Measurements from ENCODE around the gene TSPAN7.

The TSPAN7 gene

DNA sequence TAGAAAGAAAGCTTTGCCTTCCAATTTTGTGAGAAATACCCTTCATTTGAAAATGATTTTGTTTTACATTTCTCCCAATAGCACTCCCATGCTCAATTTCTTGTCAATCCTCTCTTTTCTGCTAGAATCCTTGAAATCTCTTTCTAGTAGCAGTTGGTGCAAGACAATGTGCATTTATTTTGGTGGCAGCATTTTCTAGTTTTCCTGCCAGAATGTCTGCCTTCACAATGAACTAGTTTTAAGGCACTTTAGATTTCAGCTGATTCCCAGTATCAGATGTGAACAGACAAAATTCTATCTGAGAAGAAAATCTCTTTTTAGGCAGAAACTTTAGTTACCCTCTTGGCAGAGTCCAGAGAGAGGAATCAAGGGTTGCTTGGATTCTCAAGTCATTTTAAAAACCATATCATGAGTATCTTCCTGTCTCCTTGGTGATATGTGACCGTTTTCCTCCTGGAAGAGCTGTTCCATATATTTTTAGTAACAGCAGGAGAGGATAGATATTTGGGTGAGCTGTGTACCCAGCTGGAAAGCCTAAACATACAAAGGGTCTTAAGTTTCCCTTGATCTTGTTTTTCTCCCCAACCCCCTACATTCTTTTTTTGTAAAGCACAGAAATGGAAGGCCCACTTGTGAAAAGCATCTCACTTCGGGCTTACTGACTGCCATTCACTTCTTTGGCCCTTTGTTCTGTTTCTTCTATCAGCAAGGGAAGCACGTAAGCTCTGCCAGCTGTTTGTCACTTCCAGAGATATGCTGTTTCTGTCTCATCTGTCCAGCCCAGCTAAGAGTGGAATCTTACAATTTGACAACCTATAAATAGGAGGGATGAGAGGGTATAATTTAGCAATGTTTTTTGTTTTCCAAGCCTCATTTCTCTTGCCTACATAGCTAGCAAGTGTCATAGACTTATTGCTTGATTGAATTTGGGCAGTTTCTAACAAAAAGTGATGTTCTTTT is 38.7 kb downstream of the TSPAN7 start:
- TF ChIP-seq, protein P1, sequence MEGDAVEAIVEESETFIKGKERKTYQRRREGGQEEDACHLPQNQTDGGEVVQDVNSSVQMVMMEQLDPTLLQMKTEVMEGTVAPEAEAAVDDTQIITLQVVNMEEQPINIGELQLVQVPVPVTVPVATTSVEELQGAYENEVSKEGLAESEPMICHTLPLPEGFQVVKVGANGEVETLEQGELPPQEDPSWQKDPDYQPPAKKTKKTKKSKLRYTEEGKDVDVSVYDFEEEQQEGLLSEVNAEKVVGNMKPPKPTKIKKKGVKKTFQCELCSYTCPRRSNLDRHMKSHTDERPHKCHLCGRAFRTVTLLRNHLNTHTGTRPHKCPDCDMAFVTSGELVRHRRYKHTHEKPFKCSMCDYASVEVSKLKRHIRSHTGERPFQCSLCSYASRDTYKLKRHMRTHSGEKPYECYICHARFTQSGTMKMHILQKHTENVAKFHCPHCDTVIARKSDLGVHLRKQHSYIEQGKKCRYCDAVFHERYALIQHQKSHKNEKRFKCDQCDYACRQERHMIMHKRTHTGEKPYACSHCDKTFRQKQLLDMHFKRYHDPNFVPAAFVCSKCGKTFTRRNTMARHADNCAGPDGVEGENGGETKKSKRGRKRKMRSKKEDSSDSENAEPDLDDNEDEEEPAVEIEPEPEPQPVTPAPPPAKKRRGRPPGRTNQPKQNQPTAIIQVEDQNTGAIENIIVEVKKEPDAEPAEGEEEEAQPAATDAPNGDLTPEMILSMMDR (IDR thresholded peaks at IDR 0.05; ENCODE audit: low read depth, low read length): no peak
- no peak overlapping the region for H3K4me3 ChIP-seq (ENCODE audit: low read depth, low read length)
- in situ Hi-C loops (cut with HindIII; ENCODE audit: low sequenced_read_pairs): no loop called here
- DNase-seq (ENCODE audit: low read depth, low spot score): no peak

DNA sequence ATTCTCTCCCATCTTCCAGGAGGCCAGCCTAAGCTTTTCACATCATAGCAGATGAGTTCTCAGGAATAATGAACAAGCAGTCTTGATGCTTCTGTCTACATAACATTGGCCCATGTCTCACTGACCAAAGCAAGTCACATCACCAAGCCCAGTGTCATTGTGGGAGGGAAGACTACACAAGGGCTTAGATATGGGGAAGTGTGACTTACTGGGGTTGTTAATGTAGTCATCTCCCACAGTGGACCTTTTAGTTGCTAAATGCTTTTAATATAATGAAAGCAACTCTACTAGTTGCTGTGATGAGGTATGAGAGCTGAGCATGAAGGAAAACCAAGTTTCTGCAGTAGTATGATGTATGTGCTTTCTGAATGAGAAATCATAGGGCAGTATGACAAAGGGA is 40.5 kb downstream of the TSPAN7 start:
- TF ChIP-seq, protein P1 (IDR thresholded peaks at IDR 0.05; ENCODE audit: low read depth, low read length): no peak
- H3K4me3 ChIP-seq (ENCODE audit: low read depth, low read length): no peak overlapping the region
- DNase-seq (ENCODE audit: low read depth, low spot score): no peak
- in situ Hi-C loops (cut with HindIII; ENCODE audit: low sequenced_read_pairs): no loop called here

DNA sequence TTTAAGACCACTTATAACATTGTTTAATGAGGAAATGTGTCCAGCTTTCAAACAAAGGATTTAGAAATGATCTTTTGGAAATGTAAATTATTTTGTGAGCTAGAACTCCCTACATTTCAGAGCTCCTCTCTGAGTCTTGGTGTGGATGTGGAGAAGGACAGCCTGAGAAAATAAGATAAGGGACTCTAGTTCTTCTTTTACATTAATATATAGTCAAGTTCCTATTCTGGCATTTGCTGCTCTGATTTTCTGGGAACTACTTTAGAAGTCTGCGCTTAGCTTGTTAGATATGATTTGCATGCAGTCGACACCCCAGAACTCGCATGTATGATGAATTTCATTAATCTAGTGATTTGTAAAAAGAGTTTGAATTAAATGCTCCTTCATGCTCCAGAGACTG is 45.5 kb downstream of the TSPAN7 start:
- in situ Hi-C loops (cut with HindIII; ENCODE audit: low sequenced_read_pairs): no loop called here
- TF ChIP-seq, protein P1 (IDR thresholded peaks at IDR 0.05; ENCODE audit: low read depth, low read length): no peak
- no peak overlapping the region for H3K4me3 ChIP-seq (ENCODE audit: low read depth, low read length)
- DNase-seq (ENCODE audit: low read depth, low spot score): no peak

DNA sequence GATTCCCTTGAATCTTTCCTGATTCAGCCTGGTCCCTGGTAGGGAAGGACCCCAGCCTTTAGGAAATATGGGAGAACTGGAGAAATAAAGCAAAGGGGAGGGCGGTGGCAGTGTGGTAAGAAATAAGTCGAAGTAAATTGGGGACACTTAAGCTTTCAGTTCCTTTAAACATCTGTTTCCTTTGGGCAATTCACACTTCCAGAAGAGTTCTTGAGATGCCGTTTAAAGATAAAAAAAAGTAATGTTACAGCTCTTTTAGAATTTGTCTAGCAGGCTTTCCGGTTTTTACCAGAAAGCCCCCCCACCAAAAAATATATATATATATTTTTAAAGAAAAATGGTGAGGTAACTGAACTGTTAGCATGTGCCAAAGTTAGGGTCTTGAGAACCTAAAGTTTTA is 46.6 kb downstream of the TSPAN7 start:
- no peak for DNase-seq (ENCODE audit: low read depth, low spot score)
- TF ChIP-seq, protein P1 (IDR thresholded peaks at IDR 0.05; ENCODE audit: low read depth, low read length): no peak
- in situ Hi-C loops (cut with HindIII; ENCODE audit: low sequenced_read_pairs): no loop called here
- H3K4me3 ChIP-seq (ENCODE audit: low read depth, low read length): no peak overlapping the region

DNA sequence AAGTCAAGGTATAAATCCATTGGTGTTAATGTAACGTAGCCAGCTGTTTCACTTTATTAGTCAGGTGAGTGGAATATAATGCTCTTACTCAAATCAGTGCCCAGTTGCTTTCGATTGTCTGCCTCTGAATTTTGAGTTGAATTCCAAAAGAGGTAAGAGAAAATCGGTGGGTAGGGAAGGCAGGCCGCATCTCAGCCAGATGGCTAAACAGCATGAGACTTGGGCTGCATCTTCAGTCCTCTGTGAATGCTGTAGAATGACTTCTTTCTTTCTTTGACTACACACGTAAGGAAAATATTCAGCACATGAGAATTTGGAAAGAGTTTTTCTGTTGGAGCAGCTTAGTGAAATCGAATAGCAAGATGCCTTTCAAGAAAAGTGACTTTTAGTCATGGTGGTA is 49.5 kb downstream of the TSPAN7 start:
- H3K4me3 ChIP-seq (ENCODE audit: low read depth, low read length): no peak overlapping the region
- no peak for DNase-seq (ENCODE audit: low read depth, low spot score)
- in situ Hi-C loops (cut with HindIII; ENCODE audit: low sequenced_read_pairs): no loop called here
- TF ChIP-seq, protein P1 (IDR thresholded peaks at IDR 0.05; ENCODE audit: low read depth, low read length): no peak

DNA sequence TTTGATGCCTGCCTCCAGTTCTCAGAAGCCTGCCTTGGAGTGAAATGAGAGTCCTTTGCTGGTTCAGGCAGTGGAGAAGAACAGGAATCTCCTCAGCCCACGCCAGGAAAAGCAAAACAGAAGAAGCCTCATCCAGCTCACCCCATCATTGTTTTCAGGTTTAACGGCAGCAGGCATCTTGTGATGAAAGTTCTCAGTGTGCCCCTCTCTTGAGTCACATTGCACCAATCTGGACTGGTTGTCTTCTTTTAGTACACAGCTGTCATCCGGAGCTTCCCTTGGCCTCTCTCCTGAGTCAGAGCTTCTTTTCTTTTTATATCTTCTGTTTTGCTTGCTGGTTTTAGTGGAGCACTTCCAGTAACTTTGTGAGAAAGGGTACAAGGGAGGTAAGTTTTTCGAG is 50.9 kb downstream of the TSPAN7 start:
- in situ Hi-C loops (cut with HindIII; ENCODE audit: low sequenced_read_pairs): no loop called here
- TF ChIP-seq, protein P1 (IDR thresholded peaks at IDR 0.05; ENCODE audit: low read depth, low read length): no peak
- no peak overlapping the region for H3K4me3 ChIP-seq (ENCODE audit: low read depth, low read length)
- no peak for DNase-seq (ENCODE audit: low read depth, low spot score)
